RWPE2 (cell line): Measurements from ENCODE around the gene HOXB13.

Source experiments
- ATAC-seq: fragments of 200-7000 bp; cut with Tn5 transposase; 3 replicates; pipeline ENCODE4 v1.9.1; 2021; ENCODE audit warnings: low read depth
- DNase-seq: peaks from one replicate; pipeline ENCODE4 v3.0.0-alpha.2; 2020; ENCODE audit warnings: low spot score
- H3K27ac ChIP-seq: fragments of 450-650 bp; 2 replicates; pipeline ENCODE4 v1.5.1; 2017; ENCODE audit warnings: mild to moderate bottlenecking; ENCODE audit not compliant: poor library complexity, severe bottlenecking
- H3K27me3 ChIP-seq: fragments of 250-450 bp; sonication (Bioruptor Pico); 2 replicates; pipeline ENCODE4 v1.5.1; 2021; ENCODE audit warnings: mild to moderate bottlenecking, moderate library complexity; ENCODE audit not compliant: insufficient read depth, poor library complexity, severe bottlenecking
- H3K36me3 ChIP-seq: fragments of 250-450 bp; sonication (Bioruptor Pico); 2 replicates; pipeline ENCODE4 v1.5.1; 2020; ENCODE audit warnings: low read depth, mild to moderate bottlenecking, moderate library complexity
- H3K4me1 ChIP-seq: fragments of 250-450 bp; sonication (Bioruptor Pico); 2 replicates; pipeline ENCODE4 v1.5.1; 2021; ENCODE audit warnings: mild to moderate bottlenecking, moderate library complexity; ENCODE audit not compliant: insufficient read depth, poor library complexity, severe bottlenecking
- H3K4me3 ChIP-seq: fragments of 250-450 bp; sonication (Bioruptor Pico); 2 replicates; pipeline ENCODE4 v1.5.1; 2021; ENCODE audit warnings: mild to moderate bottlenecking, moderate library complexity; ENCODE audit not compliant: severe bottlenecking
- H3K9me3 ChIP-seq: fragments of 250-450 bp; sonication (Bioruptor Pico); 2 replicates; pipeline ENCODE4 v1.5.1; 2021; ENCODE audit warnings: mild to moderate bottlenecking, moderate library complexity; ENCODE audit not compliant: severe bottlenecking
- CTCF ChIP-seq: fragments of 450-650 bp; IDR thresholded peaks from one replicate; pipeline ENCODE4 v1.5.1; 2017; ENCODE audit warnings: mild to moderate bottlenecking, moderate library complexity; ENCODE audit not compliant: poor library complexity, severe bottlenecking

The HOXB13 gene

GRCh38 chr17:48757524-48757961 is 29.0 kb upstream of the HOXB13 start:
- Histone ChIP-seq H3K9me3 (peaks cover 2% of the 10 kb centered on the region), H3K27me3 (peaks cover 42% of the 10 kb centered on the region), H3K4me3 (no peak overlapping the region), H3K4me1 (no peaks in the 10 kb centered on the region), H3K36me3 (no peaks in the 10 kb centered on the region), H3K27ac (no peak overlapping the region)
- ATAC-seq = peak; percentile 35; the same call in 1 of the 3 replicates
- no peak for TF ChIP-seq CTCF
- DNase-seq = no peak

GRCh38 chr17:48756830-48757251 is 28.3 kb upstream of the HOXB13 start:
- no peak for TF ChIP-seq CTCF
- no peaks in the 10 kb centered on the region for H3K36me3 ChIP-seq
- H3K27me3 ChIP-seq = peaks cover 49% of the 10 kb centered on the region
- no peak for DNase-seq
- no peak overlapping the region for H3K4me3 ChIP-seq
- ATAC-seq = no peak
- peaks cover 2% of the 10 kb centered on the region for H3K9me3 ChIP-seq
- H3K27ac ChIP-seq = no peak overlapping the region
- H3K4me1 ChIP-seq = no peaks in the 10 kb centered on the region

- H3K4me3 ChIP-seq = no peak overlapping the region
- H3K27ac ChIP-seq = no peak overlapping the region
- DNase-seq = no peak
- H3K9me3 ChIP-seq = peaks cover 2% of the 10 kb centered on the region
- TF ChIP-seq CTCF = no peak
- H3K27me3 ChIP-seq = peaks cover 63% of the 10 kb centered on the region
- H3K36me3 ChIP-seq = no peaks in the 10 kb centered on the region
- no peaks in the 10 kb centered on the region for H3K4me1 ChIP-seq
- ATAC-seq = no peak
These were observed 26.8 kb upstream of the HOXB13 start for GRCh38 chr17:48755356-48755755.

GRCh38 chr17:48754500-48755261 is 26.1 kb upstream of the HOXB13 start:
- H3K27ac ChIP-seq = no peak overlapping the region
- H3K9me3 ChIP-seq = peaks cover 2% of the 10 kb centered on the region
- DNase-seq = no peak
- H3K4me3 ChIP-seq = no peak overlapping the region
- H3K27me3 ChIP-seq = peaks cover 70% of the 10 kb centered on the region
- H3K36me3 ChIP-seq = no peaks in the 10 kb centered on the region
- no peak for ATAC-seq
- no peak for TF ChIP-seq CTCF
- H3K4me1 ChIP-seq = no peaks in the 10 kb centered on the region

GRCh38 chr17:48753794-48754499 is 25.4 kb upstream of the HOXB13 start:
- Histone ChIP-seq H3K36me3 (no peaks in the 10 kb centered on the region), H3K4me3 (no peak overlapping the region), H3K4me1 (no peaks in the 10 kb centered on the region), H3K27ac (no peak overlapping the region), H3K27me3 (peaks cover 77% of the 10 kb centered on the region), H3K9me3 (peaks cover 2% of the 10 kb centered on the region)
- ATAC-seq (no peak), DNase-seq (no peak)
- no peak for TF ChIP-seq CTCF
